Activated CD8-positive, alpha-beta memory T cell treated with anti-CD3 and anti-CD28 coated beads, Interleukin-2, amount 10 ng/mL, durations not matched to agents 7 days and 5 days (primary cell): ENCODE data around the gene UTS2. TPM values are rescaled to one million over a fixed set of nuclear protein-coding genes. Genes with fewer than 3 reads are reported as not detected.

Experiments
- ATAC-seq: fragments of 150-1000 bp; cut with Tn5 transposase; one replicate; pipeline ENCODE4 v1.10.0; 2021; ENCODE audit warnings: moderate library complexity
- CTCF ChIA-PET: fragments of 350-600 bp; sonication (Branson Sonifier 250); formaldehyde crosslinking; loops from one replicate; lab custom pipeline; 2021; ENCODE audit warnings: antibody characterized with exemption; lab: Charles Lee
- DNase-seq: peaks from one replicate; pipeline ENCODE4 v3.0.0-alpha.2; 2020
- H3K27ac Mint-ChIP-seq: one replicate; pipeline ENCODE4 v1.8.0; 2021; ENCODE audit warnings: mild to moderate bottlenecking, mixed read lengths
- H3K27me3 Mint-ChIP-seq: one replicate; pipeline ENCODE4 v1.8.0; 2021; ENCODE audit warnings: mixed read lengths
- H3K36me3 Mint-ChIP-seq: one replicate; pipeline ENCODE4 v1.8.0; 2021; ENCODE audit warnings: mild to moderate bottlenecking, mixed read lengths
- H3K4me1 Mint-ChIP-seq: one replicate; pipeline ENCODE4 v1.8.0; 2021; ENCODE audit warnings: mixed read lengths
- H3K4me3 Mint-ChIP-seq: one replicate; pipeline ENCODE4 v1.8.0; 2021; ENCODE audit warnings: mild to moderate bottlenecking, moderate library complexity, mixed read lengths
- H3K9me3 Mint-ChIP-seq: one replicate; pipeline ENCODE4 v1.8.0; 2022; ENCODE audit warnings: low read depth, mixed read lengths
- total RNA-seq, 2 experiments: library from RNA; stranded (reverse); gene quantifications; one replicate each; pipeline ENCODE4 v1.2.3, GENCODE V29; 2021

Gene UTS2
- total RNA-seq, 2 experiments from 2014 or later, result 0.73 to 0.82 TPM

- Mint-ChIP-seq H3K4me1 (peaks cover 7% of the 10 kb centered on the region), H3K36me3 (no peaks in the 10 kb centered on the region), H3K27me3 (no peaks in the 10 kb centered on the region), H3K9me3 (no peaks in the 10 kb centered on the region), H3K4me3 (no peak overlapping the region), H3K27ac (no peak overlapping the region)
- no peak for DNase-seq
- ATAC-seq, result no peak
- CTCF ChIA-PET, result no interaction called here
These were observed 28.2 kb downstream of the UTS2 start for GRCh38 chr1:7824701-7825100.

DNA sequence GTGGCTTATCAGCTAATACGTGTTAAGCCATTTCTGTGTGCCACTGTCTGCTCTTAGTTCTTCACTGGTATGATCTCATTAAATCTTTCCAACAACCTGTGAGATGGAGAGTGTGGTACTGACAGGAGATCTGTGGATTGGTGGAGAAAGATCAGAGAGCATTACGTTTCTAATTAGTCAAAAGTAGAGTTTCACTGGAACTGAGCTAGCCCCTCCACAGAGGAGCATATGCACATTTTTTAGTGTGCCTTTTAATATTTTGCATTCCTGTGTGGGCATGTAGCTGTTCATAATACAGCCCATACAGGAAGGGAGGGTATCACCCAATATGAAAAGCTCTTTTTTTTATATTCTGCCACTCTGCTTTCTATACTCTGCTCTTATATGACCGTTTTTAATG, 31.6 kb downstream of the UTS2 start:
- Mint-ChIP-seq H3K27me3 (no peaks in the 10 kb centered on the region), H3K4me3 (no peak overlapping the region)

DNA sequence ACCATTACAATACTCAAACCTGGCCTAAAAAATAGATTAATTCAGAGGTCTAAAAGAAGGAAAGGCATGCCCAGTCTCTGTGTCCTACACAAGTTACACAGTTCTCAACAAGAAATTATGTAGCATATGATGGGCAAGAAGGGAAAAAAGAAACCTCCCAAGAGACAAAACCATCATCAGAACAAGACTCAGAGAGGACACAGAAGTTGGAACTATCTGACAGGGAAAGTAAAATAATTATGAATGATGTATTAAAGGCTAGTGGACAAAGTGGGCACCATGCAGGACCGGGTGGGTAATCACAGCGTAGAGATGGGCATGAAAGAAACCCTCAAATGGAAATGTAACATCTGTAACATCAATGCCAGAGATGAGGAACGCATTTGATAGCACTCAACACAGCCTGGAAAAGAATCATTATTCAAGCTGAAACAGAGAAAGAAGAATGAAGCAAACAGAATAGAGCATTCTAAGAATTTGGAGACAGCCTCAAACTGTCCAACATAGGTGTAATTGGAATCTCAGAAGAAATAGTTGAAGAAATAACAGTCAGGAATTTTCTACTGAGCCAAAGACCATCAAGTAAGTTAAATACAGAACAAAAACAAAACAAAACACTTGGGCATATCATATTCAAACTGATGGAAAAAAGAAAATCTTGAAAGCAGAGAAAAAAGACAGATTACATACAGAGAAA, 39.0 kb downstream of the UTS2 start:
- ATAC-seq (no peak), DNase-seq (no peak)
- H3K27ac Mint-ChIP-seq, result no peak overlapping the region
- H3K27me3 Mint-ChIP-seq, result no peaks in the 10 kb centered on the region
- peaks cover 2% of the 10 kb centered on the region for H3K4me1 Mint-ChIP-seq
- CTCF ChIA-PET, result no interaction called here
- H3K4me3 Mint-ChIP-seq, result no peak overlapping the region
- H3K36me3 Mint-ChIP-seq, result peaks cover 16% of the 10 kb centered on the region
- peaks cover 16% of the 10 kb centered on the region for H3K9me3 Mint-ChIP-seq

More for the DNA sequence above, 31.6 kb downstream of the UTS2 start:
- ATAC-seq (no peak), DNase-seq (no peak)
- CTCF ChIA-PET, result interaction anchor here (0.7 to 1.9 kb wide), 2 partner anchors 52 to 68 kb away, joined by 3 to 6 read pairs; no protein-coding TSS in a partner anchor
- H3K27ac Mint-ChIP-seq, result no peak overlapping the region
- H3K4me1 Mint-ChIP-seq, result peaks cover under 1% of the 10 kb centered on the region
- H3K9me3 Mint-ChIP-seq, result no peaks in the 10 kb centered on the region
- H3K36me3 Mint-ChIP-seq, result no peaks in the 10 kb centered on the region

DNA sequence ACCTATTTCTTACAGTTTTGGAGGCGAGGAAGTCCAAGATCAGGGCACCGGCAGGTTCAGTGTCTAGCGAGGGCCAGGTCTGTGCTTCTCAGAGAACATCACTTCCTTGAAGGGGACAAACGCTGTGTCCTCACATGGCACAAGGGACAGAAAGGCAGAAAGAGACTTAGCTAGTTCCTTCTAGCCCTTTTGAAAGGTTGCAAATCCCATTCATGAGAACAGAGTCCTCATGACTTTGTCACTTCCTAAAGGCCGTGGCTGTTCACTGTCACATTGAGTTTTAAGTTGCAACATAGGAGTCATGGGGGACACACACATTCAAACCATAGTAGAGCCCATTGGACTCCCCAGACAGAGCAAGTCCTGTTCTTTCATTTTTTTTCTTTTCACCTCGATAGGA, 41.4 kb downstream of the UTS2 start:
- peaks cover 2% of the 10 kb centered on the region for H3K4me1 Mint-ChIP-seq
- ATAC-seq, result no peak
- CTCF ChIA-PET, result interaction anchor here (0.9 kb wide), 1 partner anchor 39 kb away, joined by 3 read pairs; no protein-coding TSS in a partner anchor

DNA sequence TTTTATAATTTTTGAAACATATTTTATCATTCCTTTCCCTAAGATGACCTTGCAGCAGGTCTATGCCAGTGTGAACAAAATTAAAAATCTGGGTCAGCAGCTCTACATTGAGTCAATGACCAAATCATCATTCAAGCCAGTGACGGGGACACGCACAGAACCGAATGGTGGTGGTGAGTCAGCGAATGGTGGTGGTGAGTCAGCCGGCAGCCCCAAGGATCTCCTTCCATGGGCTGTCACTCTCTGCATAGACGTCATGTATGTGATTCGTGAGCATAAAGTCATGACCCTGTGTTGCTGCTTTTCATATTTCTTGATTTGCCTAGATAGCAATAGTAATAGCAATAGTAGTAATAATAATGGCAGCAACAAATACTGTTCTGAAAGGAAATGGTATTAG, 42.5 kb downstream of the UTS2 start:
- Mint-ChIP-seq H3K27me3 (no peaks in the 10 kb centered on the region), H3K36me3 (peaks cover 16% of the 10 kb centered on the region), H3K4me1 (peaks cover 2% of the 10 kb centered on the region), H3K9me3 (peaks cover 15% of the 10 kb centered on the region), H3K27ac (no peak overlapping the region), H3K4me3 (no peak overlapping the region)
- DNase-seq (no peak), ATAC-seq (no peak)
- CTCF ChIA-PET, result interaction anchor here (0.9 kb wide), 1 partner anchor 41 kb away, joined by 3 read pairs; no protein-coding TSS in a partner anchor

More for the DNA sequence above, 41.4 kb downstream of the UTS2 start:
- no peaks in the 10 kb centered on the region for H3K27me3 Mint-ChIP-seq
- H3K36me3 Mint-ChIP-seq, result peaks cover 16% of the 10 kb centered on the region
- H3K27ac Mint-ChIP-seq, result no peak overlapping the region
- no peak overlapping the region for H3K4me3 Mint-ChIP-seq
- peaks cover 16% of the 10 kb centered on the region for H3K9me3 Mint-ChIP-seq
- DNase-seq, result no peak

- Mint-ChIP-seq H3K4me1 (peaks cover 2% of the 10 kb centered on the region), H3K4me3 (no peak overlapping the region), H3K27ac (no peak overlapping the region), H3K27me3 (no peaks in the 10 kb centered on the region), H3K36me3 (peaks cover 14% of the 10 kb centered on the region), H3K9me3 (peaks cover 13% of the 10 kb centered on the region)
- ATAC-seq (no peak), DNase-seq (no peak)
- CTCF ChIA-PET, result no interaction called here
These were observed 43.1 kb downstream of the UTS2 start for GRCh38 chr1:7809742-7810141.

DNA sequence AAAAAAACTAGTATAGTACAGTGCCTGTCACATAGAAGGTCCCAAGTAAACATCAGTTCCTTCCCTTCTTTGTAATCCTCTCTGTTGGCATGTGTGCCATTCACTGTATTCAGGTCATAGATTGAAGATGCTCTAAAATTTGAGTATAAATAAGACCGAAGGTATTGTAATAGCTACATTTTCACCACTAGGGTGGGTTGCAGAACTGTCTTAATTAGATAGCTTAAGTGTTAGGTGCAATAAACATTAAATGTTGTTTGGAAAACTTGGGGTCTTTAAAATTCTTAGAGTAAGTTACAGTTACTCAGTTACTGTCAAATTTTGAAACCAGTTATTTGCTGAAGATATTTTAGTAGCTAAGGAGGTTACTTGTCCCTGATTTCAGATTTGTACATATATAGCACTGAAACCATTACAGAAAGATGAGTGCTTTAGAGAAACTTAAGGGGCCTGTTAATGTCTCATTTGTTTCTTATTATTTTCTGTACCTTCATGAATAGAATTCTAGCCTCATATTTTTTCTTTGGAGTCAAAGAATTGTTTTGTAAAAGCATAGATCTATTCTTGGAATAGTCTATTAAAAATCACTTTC, 44.5 kb downstream of the UTS2 start:
- Mint-ChIP-seq H3K4me3 (no peak overlapping the region), H3K27ac (no peak overlapping the region), H3K27me3 (no peaks in the 10 kb centered on the region), H3K4me1 (peaks cover 2% of the 10 kb centered on the region), H3K9me3 (peaks cover 5% of the 10 kb centered on the region), H3K36me3 (peaks cover 5% of the 10 kb centered on the region)
- no peak for ATAC-seq
- CTCF ChIA-PET, result interaction anchor here (0.8 to 2.0 kb wide), 15 partner anchors 8 to 541 kb away, joined by 3 to 12 read pairs (median 3); no protein-coding TSS in a partner anchor
- DNase-seq, result no peak

DNA sequence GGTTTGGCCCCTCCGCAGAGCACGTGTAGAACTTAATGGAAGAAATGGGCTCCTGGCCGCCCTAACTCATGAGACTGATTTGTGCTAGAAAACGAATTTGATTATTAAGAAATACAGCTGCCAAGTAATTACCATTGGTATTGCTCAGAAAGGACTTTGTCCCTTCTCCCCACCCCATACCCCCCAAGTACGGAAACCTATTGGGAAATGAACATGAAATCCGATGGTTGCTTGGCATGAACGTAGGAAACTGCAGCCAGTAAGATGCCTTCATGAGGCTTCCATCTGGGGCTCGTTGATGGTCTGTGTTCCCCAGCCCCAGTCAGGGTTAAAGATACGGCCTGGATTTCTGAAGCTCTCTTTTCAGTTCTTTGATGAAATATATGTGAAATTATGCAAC, 47.4 kb downstream of the UTS2 start:
- Mint-ChIP-seq H3K27me3 (no peaks in the 10 kb centered on the region), H3K4me1 (peaks cover 2% of the 10 kb centered on the region), H3K9me3 (no peaks in the 10 kb centered on the region), H3K36me3 (no peaks in the 10 kb centered on the region), H3K27ac (no peak overlapping the region), H3K4me3 (no peak overlapping the region)
- CTCF ChIA-PET, result interaction anchor here (1.2 kb wide), 1 partner anchor 125 kb away, joined by 3 read pairs; no protein-coding TSS in a partner anchor
- no peak for DNase-seq
- no peak for ATAC-seq

Other genes starting within 250 kb of the UTS2 start
- gene VAMP3, start 81.8 kb downstream of the UTS2 start, total RNA-seq, result 10 to 100 TPM; 25.7 to 33.1 TPM
- 1 to 10 TPM; 3.2 to 4.1 TPM for gene PER3, start 68.8 kb downstream of the UTS2 start, total RNA-seq
- gene TNFRSF9, start 87.8 kb upstream of the UTS2 start, total RNA-seq, result 10 to 100 TPM; 19.2 to 68.1 TPM
- 100 to 1,000 TPM; 310 to 434 TPM for gene PARK7, start 108.6 kb upstream of the UTS2 start, total RNA-seq
- 1 to 10 TPM in 1 of 2 experiments, under 1 TPM in 1; 0.53 to 1.5 TPM for gene ERRFI1, start 173.2 kb upstream of the UTS2 start, total RNA-seq